GM12878 (cell line): ENCODE results near the gene DPY19L3. TPM values are rescaled to one million over a fixed set of nuclear protein-coding genes. Genes with fewer than 3 reads are reported as not detected.

Experiments used
- ATAC-seq: fragments of 200-7000 bp; cut with Tn5 transposase; 3 replicates; pipeline ENCODE4 v1.9.1; 2020; ENCODE audit warnings: mild to moderate bottlenecking, moderate library complexity
- BruUV-seq: library from RNA; stranded (reverse); fragments of 400-500 nt; replicated peaks from 2 replicates; lab custom pipeline; 2021; lab: Mats Ljungman, UMichigan
- CTCF ChIA-PET: fragments of 300-600 bp; sonication (Branson Sonifier 250); formaldehyde crosslinking; extraction: SDS; loops from one replicate; lab custom pipeline; 2021; ENCODE audit warnings: inconsistent platforms; lab: Yijun Ruan, JAX
- POLR2A ChIA-PET: fragments of 350-600 bp; formaldehyde crosslinking; extraction: SDS; loops from one replicate; lab custom pipeline; 2021; ENCODE audit warnings: inconsistent platforms; lab: Charles Lee
- RAD21 ChIA-PET: fragments of 300-600 bp; sonication (Branson Sonifier 250); formaldehyde crosslinking; loops from one replicate; lab custom pipeline; 2023; ENCODE audit warnings: antibody characterized with exemption; ENCODE audit not compliant: unreplicated experiment; lab: Charles Lee
- SMC1A ChIA-PET: fragments of 300-600 bp; sonication (Branson Sonifier 250); formaldehyde crosslinking; loops from one replicate; lab custom pipeline; 2023; ENCODE audit not compliant: unreplicated experiment, uncharacterized antibody; lab: Charles Lee
- DNase-seq: peaks from one replicate; pipeline ENCODE4 v3.0.0-alpha.2; 2011; ENCODE audit warnings: low read depth, low spot score
- FAIRE-seq: peaks from 3 replicates; lab custom pipeline; 2011; peaks lifted over from hg19 to GRCh38; lab: Jason Lieb, UNC
- H2AFZ ChIP-seq: 2 replicates; pipeline ENCODE4 v1.6.0; 2011; ENCODE audit warnings: low read depth, low read length, control low read depth; ENCODE audit not compliant: control insufficient read depth
- H3K27ac ChIP-seq: 2 replicates; pipeline ENCODE4 v1.5.1; 2011; ENCODE audit warnings: control low read depth; ENCODE audit not compliant: control insufficient read depth, insufficient read depth
- H3K27me3 ChIP-seq, 2 experiments: replicated peaks in 1 of 2; 2 replicates each; pipeline versions ENCODE4 v1.6.0 to v1.6.1; 2011; ENCODE audit warnings: low read length in 1 of 2; ENCODE audit not compliant: control insufficient read depth in 2 of 2, insufficient read depth in 2 of 2
- H3K36me3 ChIP-seq, 2 experiments: 2 replicates each; pipeline ENCODE4 v1.5.1; 2011; ENCODE audit warnings: low read length in 1 of 2; ENCODE audit not compliant: control insufficient read depth in 2 of 2, insufficient read depth in 2 of 2
- H3K4me1 ChIP-seq: 2 replicates; pipeline ENCODE4 v1.6.1; 2011; ENCODE audit warnings: mild to moderate bottlenecking, low read length, moderate library complexity, mixed read lengths; ENCODE audit not compliant: control insufficient read depth, insufficient read depth
- H3K4me2 ChIP-seq: 2 replicates; pipeline ENCODE4 v1.6.0; 2011; ENCODE audit warnings: control low read depth; ENCODE audit not compliant: control insufficient read depth, insufficient read depth
- H3K4me3 ChIP-seq: fragments of 200-600 bp; sonication (generic); 2 replicates; pipeline ENCODE4 v1.5.1; 2016
- H3K79me2 ChIP-seq: 2 replicates; pipeline ENCODE4 v1.6.0; 2011; ENCODE audit warnings: low read length; ENCODE audit not compliant: control insufficient read depth, insufficient read depth
- H3K9ac ChIP-seq: 2 replicates; pipeline ENCODE4 v1.8.0; 2011; ENCODE audit warnings: low read length, control low read depth, mixed read lengths; ENCODE audit not compliant: control insufficient read depth, insufficient read depth
- H3K9me3 ChIP-seq: replicated peaks from 3 replicates; pipeline ENCODE4 v1.5.1; 2011; ENCODE audit warnings: mild to moderate bottlenecking, low read length; ENCODE audit not compliant: control insufficient read depth, insufficient read depth
- H4K20me1 ChIP-seq: 2 replicates; pipeline ENCODE4 v1.6.0; 2011; ENCODE audit not compliant: control insufficient read depth, insufficient read depth
- ATF3 ChIP-seq: IDR thresholded peaks from 2 replicates; pipeline ENCODE4 v1.6.1; 2011; ENCODE audit warnings: low read depth, mild to moderate bottlenecking, low read length, moderate library complexity, borderline replicate concordance; ENCODE audit errors: extremely low read depth
- IRF4 ChIP-seq: IDR thresholded peaks from 2 replicates; pipeline ENCODE4 v1.6.1; 2011; ENCODE audit warnings: low read depth, low read length
- NFIC ChIP-seq: IDR thresholded peaks from 2 replicates; pipeline ENCODE4 v1.6.1; 2012; ENCODE audit warnings: low read depth, mild to moderate bottlenecking, inconsistent platforms, low read length, moderate library complexity
- NFYB ChIP-seq: IDR thresholded peaks from 2 replicates; pipeline ENCODE4 v1.6.1; 2011; ENCODE audit warnings: low read depth, mild to moderate bottlenecking, low read length, improper control_type of control experiment, moderate library complexity; ENCODE audit not compliant: insufficient read depth
- PAX8 ChIP-seq: fragments of 450-650 bp; IDR thresholded peaks from 2 replicates; pipeline ENCODE4 v1.6.1; 2017; ENCODE audit warnings: mild to moderate bottlenecking, moderate library complexity
- SMAD5 ChIP-seq: IDR thresholded peaks from 2 replicates; pipeline ENCODE4 v1.6.1; 2016; ENCODE audit warnings: antibody characterized with exemption, low read depth
- TAF1 ChIP-seq: IDR thresholded peaks from 2 replicates; pipeline ENCODE4 v1.6.1; 2011; ENCODE audit warnings: mild to moderate bottlenecking, low read depth, low read length, borderline replicate concordance
- TCF12 ChIP-seq: IDR thresholded peaks from 2 replicates; pipeline ENCODE4 v1.6.1; 2011; ENCODE audit warnings: low read depth, mild to moderate bottlenecking, low read length
- ZSCAN29 ChIP-seq: fragments of 450-650 bp; IDR thresholded peaks from 2 replicates; pipeline ENCODE4 v1.6.1; 2017; ENCODE audit warnings: mild to moderate bottlenecking, moderate library complexity
- WGBS: methylation state at CpG from one replicate; pipeline ENCODE4 v1.1.6; 2016; ENCODE audit warnings: low lambda C conversion rate; ENCODE audit not compliant: insufficient replicate concordance, insufficient coverage; ENCODE audit errors: missing lambda C conversion rate; 5-methylcytosine and 5-hydroxymethylcytosine counted together
- in situ Hi-C: fragments of 300-500 bp; cut with MboI; formaldehyde crosslinking; loops from 9 replicates; pipeline ENCODE4 v1.14.3; 2018; ENCODE audit warnings: mixed read lengths
- intact Hi-C: fragments of 100-400 bp; cut with micrococcal nuclease; formaldehyde crosslinking; loops from one replicate; pipeline ENCODE4 v1.14.2; 2022; ENCODE audit not compliant: unreplicated experiment
- polyA plus RNA-seq, 11 experiments: library from polyadenylated mRNA; depleted of rRNA in 4 of 11; unstranded in 6 of 11; stranded (reverse) in 5 of 11; fragments of >200 nt; fragmentation: Nextera tagmentation in 4 of 11; fragmentation: Illumina TruSeq in 1 of 11; extraction: Ambion mirVana in 4 of 11; extraction: Trizol in 1 of 11; gene quantifications; 1 replicate in 1 of 11; 2 replicates in 10 of 11; pipeline versions ENCODE4 v1.2.1 to v1.2.3, GENCODE V29; 2011 to 2016; ENCODE audit warnings: inconsistent platforms in 2 of 11, missing spikeins in 2 of 11, low read depth in 1 of 11
- total RNA-seq, 4 experiments: library from RNA; depleted of rRNA in 3 of 4; stranded (reverse); fragments of >200 nt in 3 of 4; fragmentation: Illumina TruSeq in 1 of 4; extraction: Trizol in 1 of 4; gene quantifications; 2 replicates each; pipeline versions ENCODE4 v1.2.1 to v1.2.3, GENCODE V29; 2013 to 2021
- TF ChIP-seq, protein P1 (sequence below): IDR thresholded peaks from 2 replicates; pipeline ENCODE4 v1.6.1; 2012; ENCODE audit warnings: mild to moderate bottlenecking, low read depth, low read length
- TF ChIP-seq, protein P2 (sequence below), 3 experiments: IDR thresholded peaks in 2 of 3; conservative IDR thresholded peaks in 1 of 3; 2 replicates each; pipeline ENCODE4 v1.5.1; 2011; ENCODE audit warnings: low read depth in 3 of 3, low read length in 3 of 3, mild to moderate bottlenecking in 3 of 3, control low read depth in 2 of 3, moderate library complexity in 2 of 3, inconsistent platforms in 1 of 3, mixed read lengths in 1 of 3; ENCODE audit not compliant: control insufficient read depth in 2 of 3, insufficient read depth in 1 of 3; ENCODE audit errors: extremely low read depth in 1 of 3

Gene DPY19L3
- total and polyA plus RNA-seq, 10 of the 15 experiments (the other 5 are each of a cell fraction or from before 2014, with no cell fraction given): 2.5 to 30.2 (median 13.7) TPM

DNA sequence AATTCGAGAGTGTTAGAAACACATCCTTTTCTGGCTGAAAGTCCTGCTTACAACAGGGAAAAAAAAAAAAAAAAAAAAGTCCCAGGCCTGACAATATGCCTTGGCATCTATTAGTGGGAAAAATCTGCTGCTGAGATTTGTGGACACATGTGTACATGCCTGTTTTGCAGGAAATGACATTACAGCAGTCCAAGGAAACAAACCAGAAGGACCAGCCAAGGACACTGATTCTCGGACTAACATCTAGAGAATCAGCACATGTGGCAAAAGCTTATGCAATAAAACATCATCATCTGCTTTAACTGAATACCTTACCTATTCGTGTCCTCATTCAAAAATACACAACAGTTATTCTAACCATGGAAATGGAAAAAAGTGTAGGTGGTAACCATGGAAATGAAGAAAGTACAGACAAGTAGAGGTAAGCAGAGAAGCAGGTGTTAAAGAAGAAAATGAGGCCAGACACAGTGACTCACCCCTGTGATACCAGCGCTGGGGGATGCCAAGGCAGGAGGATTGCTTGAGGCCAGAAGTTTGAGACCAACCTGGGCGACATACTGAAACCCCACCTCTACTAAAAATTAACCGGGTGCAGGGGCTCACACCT is 9.4 kb upstream of the DPY19L3 start (continued):
- TF ChIP-seq, protein P1, sequence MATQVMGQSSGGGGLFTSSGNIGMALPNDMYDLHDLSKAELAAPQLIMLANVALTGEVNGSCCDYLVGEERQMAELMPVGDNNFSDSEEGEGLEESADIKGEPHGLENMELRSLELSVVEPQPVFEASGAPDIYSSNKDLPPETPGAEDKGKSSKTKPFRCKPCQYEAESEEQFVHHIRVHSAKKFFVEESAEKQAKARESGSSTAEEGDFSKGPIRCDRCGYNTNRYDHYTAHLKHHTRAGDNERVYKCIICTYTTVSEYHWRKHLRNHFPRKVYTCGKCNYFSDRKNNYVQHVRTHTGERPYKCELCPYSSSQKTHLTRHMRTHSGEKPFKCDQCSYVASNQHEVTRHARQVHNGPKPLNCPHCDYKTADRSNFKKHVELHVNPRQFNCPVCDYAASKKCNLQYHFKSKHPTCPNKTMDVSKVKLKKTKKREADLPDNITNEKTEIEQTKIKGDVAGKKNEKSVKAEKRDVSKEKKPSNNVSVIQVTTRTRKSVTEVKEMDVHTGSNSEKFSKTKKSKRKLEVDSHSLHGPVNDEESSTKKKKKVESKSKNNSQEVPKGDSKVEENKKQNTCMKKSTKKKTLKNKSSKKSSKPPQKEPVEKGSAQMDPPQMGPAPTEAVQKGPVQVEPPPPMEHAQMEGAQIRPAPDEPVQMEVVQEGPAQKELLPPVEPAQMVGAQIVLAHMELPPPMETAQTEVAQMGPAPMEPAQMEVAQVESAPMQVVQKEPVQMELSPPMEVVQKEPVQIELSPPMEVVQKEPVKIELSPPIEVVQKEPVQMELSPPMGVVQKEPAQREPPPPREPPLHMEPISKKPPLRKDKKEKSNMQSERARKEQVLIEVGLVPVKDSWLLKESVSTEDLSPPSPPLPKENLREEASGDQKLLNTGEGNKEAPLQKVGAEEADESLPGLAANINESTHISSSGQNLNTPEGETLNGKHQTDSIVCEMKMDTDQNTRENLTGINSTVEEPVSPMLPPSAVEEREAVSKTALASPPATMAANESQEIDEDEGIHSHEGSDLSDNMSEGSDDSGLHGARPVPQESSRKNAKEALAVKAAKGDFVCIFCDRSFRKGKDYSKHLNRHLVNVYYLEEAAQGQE: no peak
- no peak for TF ChIP-seq IRF4
- TF ChIP-seq, protein P2, sequence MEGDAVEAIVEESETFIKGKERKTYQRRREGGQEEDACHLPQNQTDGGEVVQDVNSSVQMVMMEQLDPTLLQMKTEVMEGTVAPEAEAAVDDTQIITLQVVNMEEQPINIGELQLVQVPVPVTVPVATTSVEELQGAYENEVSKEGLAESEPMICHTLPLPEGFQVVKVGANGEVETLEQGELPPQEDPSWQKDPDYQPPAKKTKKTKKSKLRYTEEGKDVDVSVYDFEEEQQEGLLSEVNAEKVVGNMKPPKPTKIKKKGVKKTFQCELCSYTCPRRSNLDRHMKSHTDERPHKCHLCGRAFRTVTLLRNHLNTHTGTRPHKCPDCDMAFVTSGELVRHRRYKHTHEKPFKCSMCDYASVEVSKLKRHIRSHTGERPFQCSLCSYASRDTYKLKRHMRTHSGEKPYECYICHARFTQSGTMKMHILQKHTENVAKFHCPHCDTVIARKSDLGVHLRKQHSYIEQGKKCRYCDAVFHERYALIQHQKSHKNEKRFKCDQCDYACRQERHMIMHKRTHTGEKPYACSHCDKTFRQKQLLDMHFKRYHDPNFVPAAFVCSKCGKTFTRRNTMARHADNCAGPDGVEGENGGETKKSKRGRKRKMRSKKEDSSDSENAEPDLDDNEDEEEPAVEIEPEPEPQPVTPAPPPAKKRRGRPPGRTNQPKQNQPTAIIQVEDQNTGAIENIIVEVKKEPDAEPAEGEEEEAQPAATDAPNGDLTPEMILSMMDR (IDR thresholded peaks at IDR 0.05 in 2 of 3, conservative IDR thresholded peaks at IDR 0.05 in 1 of 3; ENCODE audit: control insufficient read depth in 2 of 3, extremely low read depth in 1 of 3, insufficient read depth in 1 of 3, low read depth in 3 of 3, low read length in 3 of 3): no peak
- no peak for TF ChIP-seq PAX8
- TF ChIP-seq SMAD5: no peak
- no peak for TF ChIP-seq TAF1
- TF ChIP-seq, all 136 proteins: peak for 0

DNA sequence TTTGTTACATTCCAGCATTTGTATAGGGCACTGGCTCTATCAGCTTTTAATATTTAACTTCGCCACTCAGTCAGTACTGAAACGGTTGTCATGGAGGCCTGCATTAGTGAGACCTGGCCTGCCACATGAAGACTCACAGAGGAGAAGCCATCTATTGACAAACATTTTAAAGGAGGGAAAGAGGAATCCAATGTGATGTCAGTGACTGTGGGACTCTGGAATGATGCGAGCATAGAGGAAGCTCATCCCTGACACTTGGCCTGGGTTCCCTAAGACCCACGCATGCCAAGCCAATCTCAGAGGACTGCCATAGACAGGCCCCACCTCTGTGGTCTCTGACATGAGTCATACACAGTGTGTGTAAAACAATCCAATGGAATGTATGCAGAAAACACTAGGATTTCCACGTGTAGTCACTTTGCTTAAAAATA is 7.9 kb upstream of the DPY19L3 start:
- ChIA-PET RAD21 (no interaction called here), SMC1A (interaction anchor here (0.7 to 1.3 kb wide), 2 partner anchors 57 to 202 kb away, joined by 3 read pairs; no protein-coding TSS in a partner anchor), CTCF (no interaction called here), POLR2A (interaction anchor here (0.6 kb wide), 1 partner anchor 975 kb away, joined by 3 read pairs; no protein-coding TSS in a partner anchor)
- no peak for DNase-seq
- intact Hi-C loops: no loop called here
- 84% methylated on average over 5 of the region's 5 CpGs for WGBS
- H3K4me1 ChIP-seq: no peaks in the 10 kb centered on the region
- BruUV-seq: no TSS peak
- no peak overlapping the region for H3K4me3 ChIP-seq
- no peaks in the 10 kb centered on the region for H3K79me2 ChIP-seq
- no peaks in the 10 kb centered on the region for H3K36me3 ChIP-seq
- no peak overlapping the region for H2AFZ ChIP-seq
- H3K27me3 ChIP-seq: no peaks in the 10 kb centered on the region
- ATAC-seq: no peak
- no peak overlapping the region for H3K4me2 ChIP-seq
- no peak for FAIRE-seq
- no peaks in the 10 kb centered on the region for H3K9me3 ChIP-seq
- H3K9ac ChIP-seq: no peak overlapping the region
- in situ Hi-C loops: no loop called here
- H4K20me1 ChIP-seq: no peaks in the 10 kb centered on the region
- no peak overlapping the region for H3K27ac ChIP-seq
- TF ChIP-seq ZSCAN29: no peak
- no peak for TF ChIP-seq ATF3
- TF ChIP-seq NFIC: no peak
- TF ChIP-seq NFYB: no peak
- TF ChIP-seq TCF12: no peak
